22Rv1 (cell line): ENCODE measurements around the gene DPM2.

Experiments
- CTCF ChIP-seq: fragments of 450-650 bp; IDR thresholded peaks from 2 replicates; pipeline ENCODE4 v1.5.1; 2017; ENCODE audit warnings: mild to moderate bottlenecking
- ZFX ChIP-seq: fragments of 450-650 bp; IDR thresholded peaks from 2 replicates; pipeline ENCODE4 v1.6.1; 2017; ENCODE audit warnings: antibody characterized with exemption, borderline replicate concordance

- TF ChIP-seq CTCF (no peak), ZFX (no peak)
Measured at GRCh38 chr9:127892831-127893230, 44.8 kb downstream of the DPM2 start.
